ENCODE measurements around the gene MED6. TPM values are rescaled to one million over a fixed set of nuclear protein-coding genes. Genes with fewer than 3 reads are reported as not detected.

MED6 gene
- 30.6 and 35.0 TPM in 2 replicates for total RNA-seq

GRCh38 chr14:70600382-70601157, at the start of gene MED6:
Gene MED6, minus strand, starts transcription at chr14:70600655. Its CDS starts 18 bp downstream, at chr14:70600637.

GRCh38 chr14:70641548-70642302, 41.3 kb upstream of the MED6 start, which contains the start of gene TTC9:
Gene TTC9, plus strand, starts transcription at chr14:70641916. Its CDS starts 214 bp downstream, at chr14:70642130.

GRCh38 chr14:70534904-70535303, 65.6 kb downstream of the MED6 start, which contains the start of gene ADAM20:
Gene ADAM20, minus strand, starts transcription at chr14:70535004. Its CDS starts 10,247 bp downstream, at chr14:70524757.

Small RNAs within 50 kb of the gene (small RNA-seq; reads per million reads assigned to genes)
- not detected for gene RN7SL77P

Other genes starting within 250 kb of the MED6 start
- 17.4 and 17.7 TPM in 2 replicates for gene COX16, start 241.0 kb downstream of the MED6 start, total RNA-seq
- 20.1 and 21.5 TPM in 2 replicates for gene SYNJ2BP, start 183.6 kb downstream of the MED6 start, total RNA-seq
- under 0.01 TPM in 1 of 2 replicates, not detected in the other for gene ADAM21, start 148.5 kb downstream of the MED6 start, total RNA-seq
- 0.49 and 1.1 TPM in 2 replicates for gene ADAM20, start 65.7 kb downstream of the MED6 start, total RNA-seq
- 0.97 and 1.7 TPM in 2 replicates for gene TTC9, start 41.3 kb upstream of the MED6 start, total RNA-seq
- 1.7 and 1.8 TPM in 2 replicates for gene MAP3K9, start 208.9 kb upstream of the MED6 start, total RNA-seq